ENCODE measurements around the gene PRXL2B.

DNA sequence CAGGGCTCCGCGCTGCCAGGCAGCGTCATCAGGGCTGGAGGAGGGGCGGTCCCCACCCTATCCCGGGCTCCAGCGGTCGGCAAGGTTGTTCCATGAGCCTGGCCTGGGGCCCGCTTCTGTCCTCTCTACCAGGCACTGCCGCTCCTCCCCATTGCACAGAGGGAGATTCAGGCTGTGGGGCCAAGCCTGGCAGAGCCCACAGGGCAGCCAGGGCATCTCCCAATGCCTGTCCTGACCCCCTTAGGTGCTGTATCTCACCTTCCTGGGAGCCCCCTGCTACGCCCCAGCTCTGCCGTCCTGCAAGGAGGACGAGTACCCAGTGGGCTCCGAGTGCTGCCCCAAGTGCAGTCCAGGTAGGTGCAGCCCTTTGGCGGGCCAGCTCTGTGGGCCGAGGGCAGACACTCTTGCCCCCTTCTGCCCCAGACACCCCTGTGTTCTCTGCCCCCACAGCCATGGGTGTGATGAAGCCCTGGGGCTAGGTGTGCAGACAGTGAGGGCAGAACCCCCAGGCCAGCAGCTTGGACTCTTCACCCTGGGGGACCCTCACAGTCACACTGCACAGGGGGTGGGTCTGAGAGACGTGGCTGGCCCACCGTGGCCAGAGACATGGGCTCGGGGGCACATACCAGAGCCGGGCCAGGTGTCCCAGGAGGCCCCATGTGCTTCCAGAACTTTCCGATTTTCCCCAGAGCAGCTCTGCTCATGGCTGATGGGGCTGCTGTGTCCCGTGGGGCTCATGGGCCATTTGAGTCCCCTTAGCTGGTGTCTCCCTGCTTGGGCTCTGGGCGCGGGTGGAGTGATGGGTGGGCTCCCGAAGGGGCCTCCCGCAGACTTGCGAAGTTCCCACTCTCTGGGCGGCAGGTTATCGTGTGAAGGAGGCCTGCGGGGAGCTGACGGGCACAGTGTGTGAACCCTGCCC lies 28.8 kb upstream of the PRXL2B start:
- TF ChIP-seq SPI1 (IDR thresholded peaks at IDR 0.05; ENCODE audit: borderline replicate concordance, low read depth) (no peak), POLR2AphosphoS5 (IDR thresholded peaks at IDR 0.05; ENCODE audit: low read depth) (no peak), GABPA (IDR thresholded peaks at IDR 0.05; ENCODE audit: low read depth) (no peak)
- TF ChIP-seq, protein P1, sequence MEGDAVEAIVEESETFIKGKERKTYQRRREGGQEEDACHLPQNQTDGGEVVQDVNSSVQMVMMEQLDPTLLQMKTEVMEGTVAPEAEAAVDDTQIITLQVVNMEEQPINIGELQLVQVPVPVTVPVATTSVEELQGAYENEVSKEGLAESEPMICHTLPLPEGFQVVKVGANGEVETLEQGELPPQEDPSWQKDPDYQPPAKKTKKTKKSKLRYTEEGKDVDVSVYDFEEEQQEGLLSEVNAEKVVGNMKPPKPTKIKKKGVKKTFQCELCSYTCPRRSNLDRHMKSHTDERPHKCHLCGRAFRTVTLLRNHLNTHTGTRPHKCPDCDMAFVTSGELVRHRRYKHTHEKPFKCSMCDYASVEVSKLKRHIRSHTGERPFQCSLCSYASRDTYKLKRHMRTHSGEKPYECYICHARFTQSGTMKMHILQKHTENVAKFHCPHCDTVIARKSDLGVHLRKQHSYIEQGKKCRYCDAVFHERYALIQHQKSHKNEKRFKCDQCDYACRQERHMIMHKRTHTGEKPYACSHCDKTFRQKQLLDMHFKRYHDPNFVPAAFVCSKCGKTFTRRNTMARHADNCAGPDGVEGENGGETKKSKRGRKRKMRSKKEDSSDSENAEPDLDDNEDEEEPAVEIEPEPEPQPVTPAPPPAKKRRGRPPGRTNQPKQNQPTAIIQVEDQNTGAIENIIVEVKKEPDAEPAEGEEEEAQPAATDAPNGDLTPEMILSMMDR (IDR thresholded peaks at IDR 0.05; ENCODE audit: insufficient read depth, low read length) = no peak
- TF ChIP-seq, protein P2, sequence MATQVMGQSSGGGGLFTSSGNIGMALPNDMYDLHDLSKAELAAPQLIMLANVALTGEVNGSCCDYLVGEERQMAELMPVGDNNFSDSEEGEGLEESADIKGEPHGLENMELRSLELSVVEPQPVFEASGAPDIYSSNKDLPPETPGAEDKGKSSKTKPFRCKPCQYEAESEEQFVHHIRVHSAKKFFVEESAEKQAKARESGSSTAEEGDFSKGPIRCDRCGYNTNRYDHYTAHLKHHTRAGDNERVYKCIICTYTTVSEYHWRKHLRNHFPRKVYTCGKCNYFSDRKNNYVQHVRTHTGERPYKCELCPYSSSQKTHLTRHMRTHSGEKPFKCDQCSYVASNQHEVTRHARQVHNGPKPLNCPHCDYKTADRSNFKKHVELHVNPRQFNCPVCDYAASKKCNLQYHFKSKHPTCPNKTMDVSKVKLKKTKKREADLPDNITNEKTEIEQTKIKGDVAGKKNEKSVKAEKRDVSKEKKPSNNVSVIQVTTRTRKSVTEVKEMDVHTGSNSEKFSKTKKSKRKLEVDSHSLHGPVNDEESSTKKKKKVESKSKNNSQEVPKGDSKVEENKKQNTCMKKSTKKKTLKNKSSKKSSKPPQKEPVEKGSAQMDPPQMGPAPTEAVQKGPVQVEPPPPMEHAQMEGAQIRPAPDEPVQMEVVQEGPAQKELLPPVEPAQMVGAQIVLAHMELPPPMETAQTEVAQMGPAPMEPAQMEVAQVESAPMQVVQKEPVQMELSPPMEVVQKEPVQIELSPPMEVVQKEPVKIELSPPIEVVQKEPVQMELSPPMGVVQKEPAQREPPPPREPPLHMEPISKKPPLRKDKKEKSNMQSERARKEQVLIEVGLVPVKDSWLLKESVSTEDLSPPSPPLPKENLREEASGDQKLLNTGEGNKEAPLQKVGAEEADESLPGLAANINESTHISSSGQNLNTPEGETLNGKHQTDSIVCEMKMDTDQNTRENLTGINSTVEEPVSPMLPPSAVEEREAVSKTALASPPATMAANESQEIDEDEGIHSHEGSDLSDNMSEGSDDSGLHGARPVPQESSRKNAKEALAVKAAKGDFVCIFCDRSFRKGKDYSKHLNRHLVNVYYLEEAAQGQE (IDR thresholded peaks at IDR 0.05; ENCODE audit: insufficient replicate concordance, low read depth) = no peak
